Heart left ventricle (tissue), 16 donors: ENCODE results near the gene PNLIPRP2. TPM values are rescaled to one million over a fixed set of nuclear protein-coding genes. Genes with fewer than 3 reads are reported as not detected.

Experiments
- ATAC-seq, 4 donors: fragments of 200-7000 bp; cut with Tn5 transposase; one replicate each; pipeline ENCODE4 v1.9.1; 2020 to 2022; ENCODE audit warnings: moderate library complexity in 4 of 4, mild to moderate bottlenecking in 3 of 4, moderate number of reproducible peaks in 1 of 4
- DNase-seq, 5 donors: peaks; one replicate each; pipeline ENCODE4 v3.0.0-alpha.2; 2020
- H3K27ac ChIP-seq, 12 donors: fragments of 200-600 bp; sonication (generic) in 4 of 12; one replicate each; pipeline versions ENCODE4 v1.5.0 to v1.8.0; 2016 to 2022; ENCODE audit warnings: mild to moderate bottlenecking in 2 of 12
- H3K27me3 ChIP-seq, 9 donors: fragments of 200-600 bp; sonication (generic) in 2 of 9; one replicate each; pipeline versions ENCODE4 v1.5.1 to v1.8.0; 2016 to 2022; ENCODE audit warnings: mild to moderate bottlenecking in 3 of 9
- H3K36me3 ChIP-seq, 9 donors: fragments of 200-600 bp; sonication (generic) in 2 of 9; one replicate each; pipeline versions ENCODE4 v1.5.0 to v1.8.0; 2018 to 2022; ENCODE audit warnings: mild to moderate bottlenecking in 2 of 9
- H3K4me1 ChIP-seq, 12 donors: fragments of 200-600 bp; sonication (generic) in 4 of 12; one replicate each; pipeline versions ENCODE4 v1.5.0 to v1.8.0; 2016 to 2022; ENCODE audit warnings: mild to moderate bottlenecking in 3 of 12
- H3K4me3 ChIP-seq, 12 donors: fragments of 200-600 bp; sonication (generic) in 4 of 12; one replicate each; pipeline versions ENCODE4 v1.5.0 to v1.8.0; 2017 to 2022; ENCODE audit warnings: mild to moderate bottlenecking in 9 of 12, moderate library complexity in 4 of 12
- H3K9me3 ChIP-seq, 12 donors: fragments of 200-600 bp; sonication (generic) in 4 of 12; one replicate each; pipeline versions ENCODE4 v1.5.0 to v1.8.0; 2016 to 2022; ENCODE audit warnings: mild to moderate bottlenecking in 1 of 12
- CTCF ChIP-seq, 12 donors: fragments of 200-600 bp; sonication (generic) in 4 of 12; IDR thresholded peaks; one replicate each; pipeline versions ENCODE4 v1.5.0 to v1.8.0; 2018 to 2022; ENCODE audit warnings: antibody characterized with exemption in 12 of 12, mild to moderate bottlenecking in 5 of 12
- POLR2A ChIP-seq, 2 donors: fragments of 450-650 bp; IDR thresholded peaks; one replicate each; pipeline ENCODE4 v1.6.1; 2017; ENCODE audit warnings: antibody characterized with exemption in 2 of 2, mild to moderate bottlenecking in 2 of 2, moderate library complexity in 2 of 2
- WGBS, 4 donors: extraction: QIAGEN DNeasy Blood & Tissue Kit in 2 of 4; methylation state at CpG; one replicate each; pipeline versions ENCODE4 v1.1.5 to v1.1.7; 2013 to 2018; 5-methylcytosine and 5-hydroxymethylcytosine counted together
- intact Hi-C, 10 donors: fragments of 100-400 bp; cut with DNase I; formaldehyde crosslinking; loops; one replicate each; pipeline versions ENCODE4 v1.11.1 to v1.14.2; 2022
- polyA plus RNA-seq, 2 donors: library from polyadenylated mRNA; stranded (reverse); fragments of 200-250 nt; gene quantifications; one replicate each; pipeline ENCODE4 v1.2.3, GENCODE V29; 2013
- total RNA-seq, 9 donors: library from RNA; depleted of rRNA in 2 of 9; stranded (reverse); fragments of >200 nt in 2 of 9; fragmentation: NEBNext Ultra II Directional in 3 of 9; extraction: Animal tissue kit (Norgen Biotek cat#: 25700) in 3 of 9; gene quantifications; one replicate each; pipeline versions ENCODE4 v1.1.0 to v1.2.4, GENCODE V29; 2016 to 2023
- donor health status: ischemic (EF 13 %, LVEDD 7.1; RV severe dilation, severe dysfunction).
- donor health status: healthy with polysubstance abuse.
- donor health status: DM: no; HTN: yes; CAD: no.
- donor health status: DM: no; HTN: no; CAD: no.
- donor health status: ischemic (EF 25% LVEDD 6.9; RV normal size, moderate dysfunction).
- donor health status: ischemic (EF 25% LVEDD 5.7; RV mildly dilated, moderate dysfunction).
- donor health status: healthy.
- donor health status: DM: yes; HTN: yes; CAD: no.
- donor health status: ischemic (EF 35%, LVEDD 5.7; RV mildly dilated, moderate dysfunction).
- donor health status: nonischemic (EF 11% LVEDD 7.7; RV severe dilation, severe dysfunction).
- donor health status: DM: yes; HTN: yes; CAD: no.
- donor health status: PGD.
- donor health status: ischemic (EF 29% LVEDD 5.4; RV normal size, mild dysfunction).
- donor health status: nonischemic (EF 23%, LVEDD 6.1; RV moderate dilation, normal function).

PNLIPRP2 gene
- total and polyA plus RNA-seq, 11 donors, result 0.04 to 0.27 TPM; not detected in 9

GRCh38 chr10:116663342-116663741 lies 42.6 kb downstream of the PNLIPRP2 start:
- DNase-seq, result no peak
- 89 to 93% (median 91%) methylated on average over 7 of the region's 7 CpGs for WGBS, 4 donors

GRCh38 chr10:116664631-116665030 lies 43.9 kb downstream of the PNLIPRP2 start:
- intact Hi-C loops, result no loop called here
- H3K27me3 ChIP-seq, result peaks cover 0 to 13% (median 0%) of the 10 kb centered on the region in 9 donors
- peaks cover 0 to 6% (median 0%) of the 10 kb centered on the region in 12 donors for H3K4me1 ChIP-seq
- no peak overlapping the region for H3K4me3 ChIP-seq
- ATAC-seq (no peak), DNase-seq (no peak)
- peaks cover 0 to 5% (median 0%) of the 10 kb centered on the region in 12 donors for H3K9me3 ChIP-seq
- 81 to 98% (median 88%) methylated on average over 5 of the region's 5 CpGs for WGBS, 4 donors
- TF ChIP-seq POLR2A (IDR thresholded peaks at IDR 0.05) (no peak), CTCF (IDR thresholded peaks at IDR 0.05) (no peak)
- H3K27ac ChIP-seq, result peak overlapping the region in 1 of 12 donors; percentile 17
- no peaks in the 10 kb centered on the region for H3K36me3 ChIP-seq

More at GRCh38 chr10:116663342-116663741, 42.6 kb downstream of the PNLIPRP2 start:
- no peak overlapping the region for H3K27ac ChIP-seq
- intact Hi-C loops, result no loop called here
- H3K9me3 ChIP-seq, result peaks cover 0 to 5% (median 0%) of the 10 kb centered on the region in 12 donors
- TF ChIP-seq CTCF (IDR thresholded peaks at IDR 0.05) (no peak), POLR2A (IDR thresholded peaks at IDR 0.05) (no peak)
- H3K27me3 ChIP-seq, result peaks cover 0 to 6% (median 0%) of the 10 kb centered on the region in 9 donors
- H3K4me1 ChIP-seq, result peaks cover 0 to 6% (median 0%) of the 10 kb centered on the region in 12 donors
- no peak overlapping the region for H3K4me3 ChIP-seq
- H3K36me3 ChIP-seq, result no peaks in the 10 kb centered on the region
- no peak for ATAC-seq

GRCh38 chr10:116665541-116666125 lies 44.9 kb downstream of the PNLIPRP2 start:
- peak overlapping the region in 8 of 12 donors; percentile 15 to 39 (median 24) for H3K4me3 ChIP-seq
- intact Hi-C loops, result no loop called here
- H3K4me1 ChIP-seq, result peaks cover 0 to 7% (median 0%) of the 10 kb centered on the region in 12 donors
- peak in 2 of 5 donors; percentile 27 to 49 for DNase-seq
- no peak for TF ChIP-seq CTCF (IDR thresholded peaks at IDR 0.05)
- no peak for TF ChIP-seq POLR2A (IDR thresholded peaks at IDR 0.05)
- peaks cover 0 to 19% (median 7%) of the 10 kb centered on the region in 9 donors for H3K27me3 ChIP-seq
- WGBS, 4 donors, result 49 to 71% (median 56%) methylated on average over 13 of the region's 13 CpGs
- H3K36me3 ChIP-seq, result no peaks in the 10 kb centered on the region
- peak; percentile 35 to 74 (median 60) for ATAC-seq
- H3K27ac ChIP-seq, result peak overlapping the region in 3 of 12 donors; percentile 2 to 24 (median 23)
- H3K9me3 ChIP-seq, result peaks cover 0 to 5% (median 0%) of the 10 kb centered on the region in 12 donors

- Histone ChIP-seq H3K27ac (no peak overlapping the region), H3K4me1 (peaks cover 0 to 7% (median 0%) of the 10 kb centered on the region in 12 donors), H3K9me3 (peaks cover 0 to 5% (median 0%) of the 10 kb centered on the region in 12 donors), H3K36me3 (peaks cover 0 to 6% (median 0%) of the 10 kb centered on the region in 9 donors), H3K4me3 (no peak overlapping the region), H3K27me3 (peaks cover 0 to 16% (median 7%) of the 10 kb centered on the region in 9 donors)
- TF ChIP-seq CTCF (IDR thresholded peaks at IDR 0.05), result no peak
- no peak for TF ChIP-seq POLR2A (IDR thresholded peaks at IDR 0.05)
- DNase-seq (no peak), ATAC-seq (no peak)
- WGBS, 4 donors, result 87 to 94% (median 90%) methylated on average over 2 to 3 of the region's 3 CpGs
- intact Hi-C loops, result no loop called here
Measured at GRCh38 chr10:116667484-116667883, 46.7 kb downstream of the PNLIPRP2 start.
